Type B pancreatic cell (in vitro differentiated cells): ENCODE data around the gene ELMOD2. TPM values are rescaled to one million over a fixed set of nuclear protein-coding genes. Genes with fewer than 3 reads are reported as not detected.

Experiments used
- DNase-seq: peaks from one replicate; pipeline ENCODE4 v3.0.0; 2021; ENCODE audit warnings: mixed read lengths; ENCODE audit not compliant: unreplicated experiment; ENCODE audit errors: extremely low spot score
- H3K27ac Mint-ChIP-seq: 2 replicates; pipeline ENCODE4 v1.8.0; 2021; ENCODE audit warnings: mild to moderate bottlenecking, mixed read lengths
- H3K27me3 Mint-ChIP-seq: 2 replicates; pipeline ENCODE4 v1.8.0; 2021; ENCODE audit warnings: mixed read lengths
- H3K36me3 Mint-ChIP-seq: 2 replicates; pipeline ENCODE4 v1.8.0; 2021; ENCODE audit warnings: mixed read lengths
- H3K4me1 Mint-ChIP-seq: one replicate; pipeline ENCODE4 v1.8.0; 2021; ENCODE audit warnings: mixed read lengths; ENCODE audit not compliant: unreplicated experiment
- H3K4me3 Mint-ChIP-seq: 2 replicates; pipeline ENCODE4 v1.8.0; 2021; ENCODE audit warnings: mild to moderate bottlenecking, mixed read lengths
- H3K9me3 Mint-ChIP-seq: 2 replicates; pipeline ENCODE4 v1.8.0; 2021; ENCODE audit warnings: mixed read lengths
- CTCF ChIP-seq: fragments of 200-600 bp; sonication (generic); conservative IDR thresholded peaks from 2 replicates; pipeline ENCODE4 v1.5.0; 2021; ENCODE audit warnings: antibody characterized with exemption, mild to moderate bottlenecking
- total RNA-seq: library from RNA; stranded (reverse); gene quantifications from 2 replicates; pipeline ENCODE4 v1.2.1, GENCODE V29; 2021; ENCODE audit warnings: low replicate concordance

ELMOD2 gene
- total RNA-seq, 1 donor from 2014 or later = 50.2 TPM

GRCh38 chr4:140533951-140534480 lies 10.0 kb downstream of the ELMOD2 start:
- Mint-ChIP-seq H3K9me3 (no peaks in the 10 kb centered on the region), H3K36me3 (peaks cover 16% of the 10 kb centered on the region), H3K27ac (no peak overlapping the region), H3K4me3 (no peak overlapping the region), H3K4me1 (no peaks in the 10 kb centered on the region), H3K27me3 (no peaks in the 10 kb centered on the region)
- TF ChIP-seq CTCF = no peak
- DNase-seq = no peak

GRCh38 chr4:140556372-140557085 lies 32.6 kb downstream of the ELMOD2 start:
- H3K27ac Mint-ChIP-seq = no peak overlapping the region

GRCh38 chr4:140557831-140558435 lies 34.0 kb downstream of the ELMOD2 start:
- TF ChIP-seq CTCF = no peak
- no peak for DNase-seq
- no peaks in the 10 kb centered on the region for H3K9me3 Mint-ChIP-seq
- peaks cover 4% of the 10 kb centered on the region for H3K27me3 Mint-ChIP-seq
- H3K4me3 Mint-ChIP-seq = no peak overlapping the region
- no peaks in the 10 kb centered on the region for H3K36me3 Mint-ChIP-seq
- H3K27ac Mint-ChIP-seq = no peak overlapping the region
- H3K4me1 Mint-ChIP-seq = no peaks in the 10 kb centered on the region

More at GRCh38 chr4:140556372-140557085, 32.6 kb downstream of the ELMOD2 start:
- DNase-seq = no peak
- Mint-ChIP-seq H3K36me3 (no peaks in the 10 kb centered on the region), H3K27me3 (peaks cover 4% of the 10 kb centered on the region), H3K9me3 (no peaks in the 10 kb centered on the region), H3K4me1 (no peaks in the 10 kb centered on the region), H3K4me3 (no peak overlapping the region)
- no peak for TF ChIP-seq CTCF

GRCh38 chr4:140559696-140560095 lies 35.7 kb downstream of the ELMOD2 start:
- H3K4me3 Mint-ChIP-seq = no peak overlapping the region
- H3K27ac Mint-ChIP-seq = no peak overlapping the region
- H3K9me3 Mint-ChIP-seq = no peaks in the 10 kb centered on the region
- no peak for DNase-seq
- no peaks in the 10 kb centered on the region for H3K4me1 Mint-ChIP-seq
- peaks cover 4% of the 10 kb centered on the region for H3K27me3 Mint-ChIP-seq
- no peak for TF ChIP-seq CTCF
- H3K36me3 Mint-ChIP-seq = no peaks in the 10 kb centered on the region

- H3K27me3 Mint-ChIP-seq = peaks cover 38% of the 10 kb centered on the region
- TF ChIP-seq CTCF = no peak
- peak within 1 kb of the TSS; percentile 92 for H3K4me3 Mint-ChIP-seq
- peaks cover 8% of the 10 kb centered on the region for H3K9me3 Mint-ChIP-seq
- DNase-seq = no peak
- no peak within 1 kb of the TSS for H3K27ac Mint-ChIP-seq
- H3K36me3 Mint-ChIP-seq = no peaks in the 10 kb centered on the region
- H3K4me1 Mint-ChIP-seq = peaks cover 9% of the 10 kb centered on the region
These were observed 44.7 kb downstream of the ELMOD2 start, which contains the start of gene UCP1 for GRCh38 chr4:140568507-140569306. TSS of gene UCP1 (minus strand) at chr4:140568961. CDS start at chr4:140568729, 232 bp downstream.
